Naive thymus-derived CD4-positive, alpha-beta T cell (primary cell): ENCODE data around the gene VPS51. TPM values are rescaled to one million over a fixed set of nuclear protein-coding genes. Genes with fewer than 3 reads are reported as not detected.
A peak's percentile ranks its signal among the peaks of the same experiment; 100 is the strongest.

Experiments
- ATAC-seq: fragments of 150-1000 bp; cut with Tn5 transposase; 2 replicates; pipeline ENCODE4 v1.10.0; 2021; ENCODE audit warnings: mild to moderate bottlenecking, moderate library complexity
- CTCF ChIA-PET: fragments of 350-600 bp; sonication (Branson Sonifier 250); formaldehyde crosslinking; loops from one replicate; lab custom pipeline; 2021; ENCODE audit warnings: antibody characterized with exemption; lab: Charles Lee
- POLR2A ChIA-PET: fragments of 350-600 bp; sonication (Branson Sonifier 250); formaldehyde crosslinking; loops from one replicate; lab custom pipeline; 2021; ENCODE audit warnings: antibody characterized with exemption, inconsistent platforms; lab: Charles Lee
- DNase-seq, 9 donors: peaks; one replicate each; pipeline versions ENCODE4 v3.0.0 to v3.0.0-alpha.2; 2020 to 2022; ENCODE audit warnings: mixed read lengths in 1 of 9
- H3K27ac ChIP-seq: one replicate; pipeline ENCODE4 v1.7.0; 2013; ENCODE audit warnings: mild to moderate bottlenecking, low read depth, low read length, moderate library complexity
- H3K27me3 ChIP-seq, 2 donors: one replicate each; pipeline ENCODE4 v1.7.0; 2013; ENCODE audit warnings: low read length in 2 of 2, mild to moderate bottlenecking in 2 of 2, moderate library complexity in 2 of 2; ENCODE audit not compliant: control insufficient read depth in 2 of 2, insufficient read depth in 2 of 2
- H3K36me3 ChIP-seq, 3 experiments: 1 replicate in 2 of 3; 2 replicates in 1 of 3; pipeline ENCODE4 v1.7.0; 2013; ENCODE audit warnings: low read length in 3 of 3, mild to moderate bottlenecking in 3 of 3, moderate library complexity in 1 of 3; ENCODE audit not compliant: insufficient read depth in 3 of 3, control insufficient read depth in 2 of 3
- H3K4me1 ChIP-seq, 2 donors: one replicate each; pipeline ENCODE4 v1.7.0; 2013; ENCODE audit warnings: low read length in 2 of 2, mild to moderate bottlenecking in 2 of 2, moderate library complexity in 1 of 2; ENCODE audit not compliant: control insufficient read depth in 2 of 2, insufficient read depth in 2 of 2
- H3K4me3 ChIP-seq: 2 replicates; pipeline ENCODE4 v1.7.0; 2013; ENCODE audit warnings: mild to moderate bottlenecking, low read length
- H3K9me3 ChIP-seq, 3 experiments: 1 replicate in 2 of 3; 2 replicates in 1 of 3; pipeline ENCODE4 v1.7.0; 2013; ENCODE audit warnings: low read length in 3 of 3; ENCODE audit not compliant: control insufficient read depth in 2 of 3
- H3K27ac Mint-ChIP-seq, 9 donors: one replicate each; pipeline ENCODE4 v1.8.0; 2020 to 2022; ENCODE audit warnings: mixed read lengths in 9 of 9, mild to moderate bottlenecking in 8 of 9, moderate library complexity in 5 of 9, inconsistent platforms in 2 of 9
- H3K27me3 Mint-ChIP-seq, 5 donors: one replicate each; pipeline ENCODE4 v1.8.0; 2021 to 2022; ENCODE audit warnings: mixed read lengths in 5 of 5, mild to moderate bottlenecking in 1 of 5
- H3K36me3 Mint-ChIP-seq, 5 donors: one replicate each; pipeline ENCODE4 v1.8.0; 2020 to 2022; ENCODE audit warnings: mixed read lengths in 5 of 5, mild to moderate bottlenecking in 3 of 5, inconsistent platforms in 1 of 5
- H3K4me1 Mint-ChIP-seq, 7 donors: one replicate each; pipeline ENCODE4 v1.8.0; 2020 to 2022; ENCODE audit warnings: mixed read lengths in 7 of 7, mild to moderate bottlenecking in 3 of 7, inconsistent platforms in 1 of 7
- H3K4me3 Mint-ChIP-seq, 10 donors: one replicate each; pipeline ENCODE4 v1.8.0; 2020 to 2022; ENCODE audit warnings: mild to moderate bottlenecking in 10 of 10, mixed read lengths in 10 of 10, moderate library complexity in 6 of 10, inconsistent platforms in 2 of 10
- H3K9me3 Mint-ChIP-seq, 11 donors: one replicate each; pipeline ENCODE4 v1.8.0; 2020 to 2022; ENCODE audit warnings: mixed read lengths in 11 of 11, mild to moderate bottlenecking in 4 of 11, inconsistent platforms in 1 of 11, moderate library complexity in 1 of 11
- intact Hi-C, 2 donors: fragments of 100-400 bp; cut with micrococcal nuclease; formaldehyde crosslinking; loops; one replicate each; pipeline ENCODE4 v1.15.1; 2023
- polyA plus RNA-seq, 2 donors: library from polyadenylated mRNA; unstranded; fragments of 300-500 nt; fragmentation: Illumina TruSeq; gene quantifications; one replicate each; pipeline ENCODE4 v1.2.3, GENCODE V29; 2021
- total RNA-seq, 6 experiments: library from RNA in 5 of 6; stranded (reverse) in 5 of 6; gene quantifications; 1 replicate in 5 of 6; 2 replicates in 1 of 6; pipeline ENCODE4 v1.2.3 and lab custom pipeline; 2021 to 2026

VPS51 gene
- total and polyA plus RNA-seq, 7 experiments from 2014 or later: 106 to 269 (median 196) TPM

- intact Hi-C loops: loop anchor here in 1 of 2 donors (10.0 kb wide), 1 partner anchor 242 kb away; the partner anchor contains the start of gene CDC42BPG
- CTCF ChIA-PET: no interaction called here
- Mint-ChIP-seq H3K4me3 (peak overlapping the region in 1 of 10 donors; percentile 25), H3K36me3 (peaks cover 0 to 22% (median 17%) of the 10 kb centered on the region in 5 donors), H3K27me3 (peaks cover 0 to 4% (median 0%) of the 10 kb centered on the region in 5 donors), H3K27ac (peak overlapping the region in 2 of 9 donors; percentile 10 to 36), H3K4me1 (peaks cover 20 to 34% (median 27%) of the 10 kb centered on the region in 7 donors), H3K9me3 (peaks cover 0 to 8% (median 0%) of the 10 kb centered on the region in 11 donors)
- H3K27me3 ChIP-seq: no peaks in the 10 kb centered on the region
- DNase-seq (no peak), ATAC-seq (no peak)
- H3K9me3 ChIP-seq: no peaks in the 10 kb centered on the region
- peaks cover 0 to 43% (median 11%) of the 10 kb centered on the region in 3 experiments for H3K36me3 ChIP-seq
- peaks cover 13 to 14% of the 10 kb centered on the region in 2 donors for H3K4me1 ChIP-seq
- no peak overlapping the region for H3K4me3 ChIP-seq
- no peak overlapping the region for H3K27ac ChIP-seq
- POLR2A ChIA-PET: interaction anchor here (0.6 to 3.2 kb wide), 3 partner anchors 34 to 325 kb away, joined by 3 to 22 read pairs (median 12); partner anchors contain the start of genes FAU, MRPL49 and SYVN1
These were observed 8.8 kb upstream of the VPS51 start for GRCh38 chr11:65087216-65087615.

- no peak overlapping the region for H3K4me3 ChIP-seq
- H3K27me3 Mint-ChIP-seq: peaks cover 0 to 4% (median 0%) of the 10 kb centered on the region in 5 donors
- H3K4me1 Mint-ChIP-seq: peaks cover 20 to 33% (median 25%) of the 10 kb centered on the region in 7 donors
- H3K9me3 Mint-ChIP-seq: peaks cover 0 to 8% (median 0%) of the 10 kb centered on the region in 11 donors
- H3K4me1 ChIP-seq: peaks cover 13 to 14% of the 10 kb centered on the region in 2 donors
- H3K27ac Mint-ChIP-seq: peak overlapping the region in 1 of 9 donors; percentile 10
- intact Hi-C loops: loop anchor here in 1 of 2 donors (10.0 kb wide), 1 partner anchor 243 kb away; the partner anchor contains the start of gene CDC42BPG
- H3K36me3 Mint-ChIP-seq: peaks cover 0 to 22% (median 17%) of the 10 kb centered on the region in 5 donors
- H3K27ac ChIP-seq: no peak overlapping the region
- no peaks in the 10 kb centered on the region for H3K27me3 ChIP-seq
- ChIA-PET CTCF (no interaction called here), POLR2A (interaction anchor here (3.2 kb wide), 1 partner anchor 34 kb away, joined by 22 read pairs; the partner anchor contains the start of genes FAU and MRPL49)
- DNase-seq: no peak
- no peaks in the 10 kb centered on the region for H3K9me3 ChIP-seq
- H3K4me3 Mint-ChIP-seq: no peak overlapping the region
- ATAC-seq: no peak
- peaks cover 0 to 43% (median 11%) of the 10 kb centered on the region in 3 experiments for H3K36me3 ChIP-seq
These were observed 8.2 kb upstream of the VPS51 start for GRCh38 chr11:65087827-65088226.

GRCh38 chr11:65089621-65090020, 6.4 kb upstream of the VPS51 start:
- ChIA-PET CTCF (interaction anchor here (1.2 to 1.3 kb wide), 2 partner anchors 24 to 29 kb away, joined by 3 to 4 read pairs; no protein-coding TSS in a partner anchor), POLR2A (interaction anchor here (0.8 to 1.4 kb wide), 2 partner anchors 14 to 27 kb away, joined by 3 to 4 read pairs; no protein-coding TSS in a partner anchor)
- Histone ChIP-seq H3K4me1 (peaks cover 6 to 9% of the 10 kb centered on the region in 2 donors), H3K36me3 (peaks cover 0 to 43% (median 11%) of the 10 kb centered on the region in 3 experiments), H3K27ac (no peak overlapping the region), H3K27me3 (no peaks in the 10 kb centered on the region), H3K9me3 (no peaks in the 10 kb centered on the region), H3K4me3 (no peak overlapping the region)
- ATAC-seq: no peak
- peaks cover 0 to 22% (median 12%) of the 10 kb centered on the region in 5 donors for H3K36me3 Mint-ChIP-seq
- intact Hi-C loops: loop anchor here in 1 of 2 donors (10.0 kb wide), 1 partner anchor 245 kb away; the partner anchor contains the start of gene CDC42BPG
- no peak for DNase-seq
- peaks cover 0 to 3% (median 0%) of the 10 kb centered on the region in 11 donors for H3K9me3 Mint-ChIP-seq
- H3K27ac Mint-ChIP-seq: no peak overlapping the region
- H3K4me3 Mint-ChIP-seq: no peak overlapping the region
- peaks cover 7 to 15% (median 12%) of the 10 kb centered on the region in 7 donors for H3K4me1 Mint-ChIP-seq
- H3K27me3 Mint-ChIP-seq: no peaks in the 10 kb centered on the region

GRCh38 chr11:65090628-65091027, 5.4 kb upstream of the VPS51 start:
- POLR2A ChIA-PET: interaction anchor here (1.1 to 1.6 kb wide), 3 partner anchors 13 to 44 kb away, joined by 4 to 5 read pairs (median 4); partner anchors contain the start of gene SYVN1
- no peak overlapping the region for H3K27ac Mint-ChIP-seq
- H3K27ac ChIP-seq: no peak overlapping the region
- intact Hi-C loops: no loop called here
- H3K36me3 Mint-ChIP-seq: peaks cover 0 to 20% (median 10%) of the 10 kb centered on the region in 5 donors
- ATAC-seq (no peak), DNase-seq (no peak)
- peaks cover 0 to 41% (median 6%) of the 10 kb centered on the region in 3 experiments for H3K36me3 ChIP-seq
- CTCF ChIA-PET: interaction anchor here (0.8 to 1.3 kb wide), 2 partner anchors 18 to 23 kb away, joined by 3 read pairs; no protein-coding TSS in a partner anchor
- no peaks in the 10 kb centered on the region for H3K9me3 Mint-ChIP-seq
- no peaks in the 10 kb centered on the region for H3K27me3 Mint-ChIP-seq
- no peak overlapping the region for H3K4me3 ChIP-seq
- no peaks in the 10 kb centered on the region for H3K27me3 ChIP-seq
- H3K4me1 Mint-ChIP-seq: peaks cover 4 to 7% (median 5%) of the 10 kb centered on the region in 7 donors
- H3K9me3 ChIP-seq: no peaks in the 10 kb centered on the region
- H3K4me3 Mint-ChIP-seq: no peak overlapping the region
- H3K4me1 ChIP-seq: peaks cover 1% of the 10 kb centered on the region in 2 donors

- Histone ChIP-seq H3K4me1 (peaks cover 9 to 15% of the 10 kb centered on the region in 2 donors), H3K27ac (peak overlapping the region; percentile 88), H3K9me3 (no peaks in the 10 kb centered on the region), H3K27me3 (no peaks in the 10 kb centered on the region), H3K4me3 (peak overlapping the region; percentile 92), H3K36me3 (peaks cover 0 to 6% (median 5%) of the 10 kb centered on the region in 3 experiments)
- Mint-ChIP-seq H3K27me3 (no peaks in the 10 kb centered on the region), H3K27ac (peak overlapping the region; percentile 89 to 98 (median 97)), H3K4me3 (peak overlapping the region; percentile 83 to 97 (median 94)), H3K9me3 (no peaks in the 10 kb centered on the region), H3K36me3 (peaks cover 0 to 4% (median 0%) of the 10 kb centered on the region in 5 donors), H3K4me1 (peaks cover 8 to 28% (median 18%) of the 10 kb centered on the region in 7 donors)
- intact Hi-C loops: loop anchor here in 1 of 2 donors (5.0 kb wide), 2 partner anchors 178 to 238 kb away; partner anchors contain the start of gene ATG2A
- DNase-seq (no peak), ATAC-seq (no peak)
- ChIA-PET POLR2A (interaction anchor here (0.9 to 7.3 kb wide), 12 partner anchors 10 to 471 kb away, joined by 3 to 75 read pairs (median 5); partner anchors contain the start of genes FAU, MRPL49, SAC3D1 and SNX15), CTCF (no interaction called here)
These were observed 587 bp upstream of the VPS51 start for GRCh38 chr11:65095427-65095826.

GRCh38 chr11:65096926-65097325, 912 bp downstream of the VPS51 start:
- Histone ChIP-seq H3K27ac (peak overlapping the region; percentile 88), H3K9me3 (no peaks in the 10 kb centered on the region), H3K27me3 (no peaks in the 10 kb centered on the region), H3K4me1 (peaks cover 9 to 15% of the 10 kb centered on the region in 2 donors), H3K36me3 (peaks cover 0 to 10% (median 5%) of the 10 kb centered on the region in 3 experiments), H3K4me3 (peak overlapping the region; percentile 92)
- POLR2A ChIA-PET: interaction anchor here (0.6 to 7.3 kb wide), 13 partner anchors 12 to 571 kb away, joined by 3 to 75 read pairs (median 4); partner anchors contain the start of genes FAU, MRPL49, SYVN1 and TM7SF2
- H3K9me3 Mint-ChIP-seq: no peaks in the 10 kb centered on the region
- no peak for DNase-seq
- no peak for ATAC-seq
- intact Hi-C loops: loop anchor here (1.0 to 5.0 kb wide), 13 partner anchors 13 to 240 kb away; partner anchors contain the start of genes ATG2A (in 2 of the 2), CDCA5 (in 2 of the 2), SNX15 (in 2 of the 2) and ZFPL1 (in 2 of the 2)
- peak overlapping the region; percentile 42 to 97 (median 94) for H3K4me3 Mint-ChIP-seq
- peaks cover 0 to 8% (median 0%) of the 10 kb centered on the region in 5 donors for H3K36me3 Mint-ChIP-seq
- peak overlapping the region; percentile 89 to 98 (median 97) for H3K27ac Mint-ChIP-seq
- no peaks in the 10 kb centered on the region for H3K27me3 Mint-ChIP-seq
- H3K4me1 Mint-ChIP-seq: peaks cover 8 to 28% (median 21%) of the 10 kb centered on the region in 7 donors
- CTCF ChIA-PET: no interaction called here
